ENCODE results near the gene CRABP2.

Gene CRABP2

DNA sequence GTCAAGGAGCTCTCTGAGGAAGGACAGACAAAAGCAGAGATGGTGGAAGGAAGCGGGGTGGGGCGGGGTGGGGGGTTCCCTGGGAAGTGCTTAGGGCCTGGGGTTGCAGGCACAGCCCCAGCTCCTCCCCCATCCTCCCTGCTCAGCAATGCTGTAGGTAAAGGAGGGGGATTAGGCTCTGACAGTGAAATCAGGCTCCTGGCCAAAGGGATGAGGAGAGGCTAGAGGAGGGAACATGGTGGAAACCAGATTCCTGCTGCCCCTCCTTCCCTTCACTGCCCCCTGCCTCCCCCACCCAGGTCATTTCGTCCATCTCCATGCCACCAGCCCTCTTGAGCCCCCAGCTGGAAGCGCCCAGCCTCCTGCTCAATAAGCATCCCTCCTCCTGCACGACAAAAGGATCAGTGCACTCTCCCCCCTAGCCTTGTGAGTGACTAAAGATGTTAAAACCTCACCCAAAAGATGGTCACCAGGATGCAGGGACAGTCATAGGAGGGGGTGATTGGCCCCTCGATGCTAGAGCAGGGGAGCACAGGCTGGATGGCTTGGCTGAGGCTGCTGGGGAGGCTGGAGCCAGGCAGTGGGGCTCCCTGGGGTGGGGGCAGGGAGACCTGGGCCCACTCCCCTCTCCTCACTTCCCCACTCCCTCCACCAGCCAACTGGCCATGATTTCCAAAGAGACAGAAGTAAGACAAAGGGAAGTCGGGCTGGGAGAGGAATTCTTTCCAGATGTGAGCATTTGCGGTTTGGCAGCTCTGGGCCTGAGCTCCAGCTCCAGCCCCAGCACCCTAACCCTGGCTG, 2.2 kb upstream of the CRABP2 start:
- DNase-seq = no peak

DNA sequence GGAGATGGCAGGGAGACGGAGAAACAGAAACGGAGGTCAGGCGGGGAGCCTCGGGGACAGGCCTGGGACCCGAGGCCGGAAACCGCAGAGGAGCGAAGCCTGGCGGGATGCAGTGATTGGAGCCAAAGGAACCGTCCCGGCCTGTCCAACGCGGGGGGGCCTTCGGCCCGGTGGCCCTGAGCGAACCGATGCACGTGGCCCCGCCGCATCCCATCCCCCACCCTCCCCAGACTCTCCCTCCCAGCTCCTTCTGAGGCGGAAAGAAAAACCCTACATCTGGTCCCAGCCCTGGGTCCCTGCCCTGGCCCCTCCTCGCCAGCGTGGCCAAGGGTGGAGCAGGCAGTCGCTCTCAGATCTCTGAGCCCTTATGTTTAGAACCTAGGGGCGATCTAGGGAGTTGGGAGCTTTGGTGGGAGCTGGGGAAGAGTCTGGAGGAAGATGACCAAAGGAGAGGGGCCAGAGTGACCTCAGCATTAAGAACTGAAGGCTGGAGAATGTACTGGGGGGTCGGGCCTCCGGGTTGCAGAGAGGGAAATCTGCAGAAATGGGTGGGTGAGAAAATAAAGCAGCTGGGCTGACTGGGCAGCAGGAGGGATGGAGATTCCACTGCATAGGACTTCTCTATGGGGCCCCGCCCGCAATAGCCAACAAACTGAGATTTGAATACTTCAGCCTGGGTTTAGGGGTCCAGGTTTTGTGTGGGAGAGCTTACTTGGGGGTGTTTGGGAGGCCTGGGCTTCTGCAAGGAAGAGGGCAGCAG, 1.5 kb upstream of the CRABP2 start:
- DNase-seq = no peak

DNA sequence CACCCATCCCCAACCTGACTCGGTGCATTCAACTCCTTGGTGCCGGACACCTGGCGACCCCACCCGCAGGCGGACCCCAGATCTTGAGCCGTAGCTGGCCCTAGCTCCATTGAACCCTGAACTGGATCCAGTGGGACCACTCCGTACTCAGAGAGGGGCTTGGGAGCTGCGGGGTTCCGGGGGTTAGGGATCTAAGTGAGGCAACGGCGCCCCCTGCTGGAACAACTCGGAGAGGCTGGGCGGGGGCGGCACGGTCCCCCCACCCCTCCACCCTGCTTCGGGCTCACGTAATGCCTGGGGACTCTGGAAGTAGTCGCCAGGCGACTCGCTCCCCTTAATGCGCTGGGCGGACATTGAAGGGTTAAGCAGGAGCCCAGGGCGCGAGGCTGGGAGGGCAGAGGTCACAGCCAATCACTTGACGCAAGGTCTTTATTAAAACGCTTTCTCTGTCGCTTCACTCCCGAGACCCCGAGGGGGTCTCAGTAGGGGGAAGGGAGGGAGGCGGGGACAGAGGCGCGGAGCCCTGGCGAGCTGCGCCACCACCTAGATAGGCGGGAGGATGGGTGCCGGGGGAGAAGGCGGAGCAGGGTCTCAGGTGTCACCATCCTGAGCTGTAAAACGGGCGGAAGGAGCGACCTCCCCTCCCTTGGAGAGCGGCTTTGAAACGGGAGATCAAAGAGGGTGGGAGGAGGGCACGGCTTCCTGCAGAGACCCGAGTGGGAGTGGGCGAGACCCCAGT, 704 bp upstream of the CRABP2 start:
- peak; percentile 67 for DNase-seq

- DNase-seq = no peak
Observed at GRCh38 chr1:156704930-156705320, 458 bp downstream of the CRABP2 start.

- no peak for DNase-seq
Observed at GRCh38 chr1:156704166-156704711, 1.1 kb downstream of the CRABP2 start.

DNA sequence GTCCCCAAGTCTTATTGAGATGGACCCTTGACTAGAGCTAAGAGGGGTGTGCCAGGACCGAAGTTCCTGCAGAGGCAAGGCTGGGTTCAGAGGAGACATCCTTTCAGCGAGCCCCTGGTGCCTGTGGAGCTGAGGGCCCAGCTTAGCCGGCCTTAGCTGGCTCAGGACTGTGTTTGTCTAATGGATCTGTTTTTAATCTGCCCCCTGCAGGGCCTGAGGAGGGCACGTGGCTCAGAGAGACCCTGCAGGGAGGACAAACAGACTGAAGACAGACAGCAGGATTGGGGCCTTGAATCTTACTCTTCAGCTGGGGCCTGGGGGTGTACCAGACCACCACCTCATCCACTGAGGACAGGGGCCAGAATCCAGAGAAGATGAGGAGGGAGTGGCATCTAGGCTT, 1.6 kb downstream of the CRABP2 start:
- DNase-seq = no peak

DNA sequence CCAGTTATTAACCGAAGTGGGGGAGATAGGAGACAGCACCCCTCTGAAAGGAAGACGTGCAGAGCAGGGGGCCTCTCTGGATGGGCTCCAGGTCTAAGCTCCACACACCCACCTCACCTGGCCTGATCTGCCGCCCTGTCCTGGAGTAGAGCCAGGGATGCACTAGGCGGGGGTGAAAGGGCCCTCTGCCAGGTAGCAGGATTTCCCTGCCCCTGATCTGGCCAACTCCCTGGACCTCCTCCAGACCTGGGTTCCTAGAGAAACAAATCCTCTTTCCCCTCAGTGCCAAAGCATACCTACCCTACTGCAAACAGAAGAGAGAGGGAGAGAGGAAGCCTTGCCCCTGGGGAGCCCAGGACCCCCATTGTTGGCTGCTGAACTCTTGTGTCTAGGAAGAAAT, 2.0 kb downstream of the CRABP2 start:
- no peak for DNase-seq

- DNase-seq = no peak
Observed at GRCh38 chr1:156700736-156701531, 4.4 kb downstream of the CRABP2 start.

- no peak for DNase-seq
Observed at GRCh38 chr1:156698995-156699394, 6.4 kb downstream of the CRABP2 start.

DNA sequence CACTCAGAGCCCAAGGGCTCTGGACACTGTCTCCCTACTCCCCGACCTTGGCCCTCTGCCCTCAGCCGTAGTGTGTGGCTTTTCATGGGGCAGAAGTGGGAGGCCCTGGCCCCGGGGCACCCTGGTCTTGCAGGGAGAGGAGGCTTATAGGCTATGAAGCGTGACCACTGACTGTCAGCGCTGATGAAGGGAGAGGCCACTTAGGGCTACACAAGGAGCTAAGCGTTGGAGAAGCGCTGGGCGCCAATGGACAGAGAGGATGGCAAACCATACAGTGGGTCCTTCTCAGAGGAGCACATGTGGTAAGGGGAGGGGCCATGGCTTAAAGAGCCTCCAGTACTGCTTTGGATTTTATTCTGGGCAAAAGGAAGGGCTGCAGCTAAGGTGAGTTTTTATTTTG, 7.9 kb downstream of the CRABP2 start:
- peak; percentile 51 for DNase-seq

- DNase-seq = no peak
Observed at GRCh38 chr1:156696755-156697154, 8.6 kb downstream of the CRABP2 start.

DNA sequence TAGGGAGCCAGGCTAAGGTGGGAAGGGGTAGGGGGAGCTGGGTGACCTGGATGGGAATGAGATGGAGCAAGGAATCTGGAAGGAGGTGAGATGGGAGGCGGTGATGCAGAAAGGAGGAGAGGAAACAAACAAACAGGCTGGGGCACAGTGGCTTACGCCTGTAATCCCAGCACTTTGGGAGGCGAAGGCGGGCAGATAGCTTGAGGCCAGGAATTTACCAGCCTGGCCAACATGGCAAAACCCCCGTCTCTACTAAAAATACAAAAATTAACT, 10.8 kb downstream of the CRABP2 start:
- DNase-seq = no peak

- DNase-seq = no peak
Observed at GRCh38 chr1:156693848-156694689, 11.3 kb downstream of the CRABP2 start.

- DNase-seq = peak; percentile 83
Observed at GRCh38 chr1:156692925-156693847, 12.2 kb downstream of the CRABP2 start.

DNA sequence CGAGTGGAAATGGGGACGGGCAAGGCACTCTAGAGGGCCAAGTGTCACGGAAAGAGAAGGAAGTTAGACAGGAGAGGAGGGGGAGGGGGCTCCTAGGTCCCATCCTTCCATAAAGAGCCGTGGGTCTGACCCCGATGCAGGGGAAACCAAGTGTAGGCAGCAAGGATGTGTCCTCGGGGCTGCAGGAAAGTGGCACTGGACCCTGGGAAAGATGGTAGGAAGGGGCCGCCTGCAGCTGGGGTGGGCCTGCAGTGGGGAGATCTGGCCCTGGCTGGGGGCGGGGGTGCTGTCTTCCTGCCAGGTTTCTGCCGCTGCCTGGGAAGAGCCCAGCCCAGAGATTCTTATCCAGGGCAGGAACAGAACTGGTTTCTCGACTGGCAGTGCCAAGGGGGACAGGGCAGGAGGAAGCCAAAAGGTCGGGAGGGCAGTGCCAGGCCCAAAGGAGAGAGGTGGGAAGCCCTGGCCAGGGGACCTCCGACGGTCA, 12.9 kb downstream of the CRABP2 start:
- no peak for DNase-seq

- DNase-seq = no peak
Observed at GRCh38 chr1:156691665-156692440, 13.5 kb downstream of the CRABP2 start.

DNA sequence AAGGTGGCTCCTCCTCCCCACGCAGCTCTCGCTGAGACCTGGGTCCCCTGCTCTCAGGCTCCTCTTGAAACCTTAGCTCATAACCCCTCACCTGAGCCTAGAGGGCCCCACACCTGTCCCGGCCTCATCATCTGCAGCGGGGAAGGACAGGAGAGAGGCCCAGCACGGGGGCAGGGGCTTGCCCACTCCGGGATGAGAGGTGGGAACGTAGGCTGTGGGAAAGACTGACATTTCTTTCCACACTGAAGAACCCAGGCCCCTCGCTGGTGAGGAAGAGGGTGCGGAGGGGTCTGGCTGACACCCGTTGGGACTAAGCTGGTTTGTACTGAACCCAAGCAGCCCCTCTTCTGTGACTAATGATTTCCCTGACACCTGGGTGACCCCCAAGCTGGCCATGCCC, 14.2 kb downstream of the CRABP2 start:
- no peak for DNase-seq

DNA sequence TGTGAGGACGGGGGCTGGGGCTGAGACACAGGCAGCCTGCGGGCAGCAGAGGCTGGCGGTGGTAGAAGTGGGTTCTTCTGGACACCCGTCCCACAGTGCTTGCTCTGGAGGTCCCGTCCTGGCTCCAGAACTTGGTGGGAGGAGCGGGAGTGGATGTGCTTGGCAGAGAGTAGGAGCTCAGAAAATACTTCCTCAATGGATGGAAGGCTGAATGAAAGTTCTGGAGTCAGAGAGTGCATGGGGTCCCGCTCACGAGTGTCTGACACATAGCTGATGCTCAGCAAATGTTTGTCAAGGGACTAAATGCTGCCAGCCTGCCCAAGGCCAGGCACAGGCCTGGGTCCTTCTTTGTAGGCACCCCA, 14.7 kb downstream of the CRABP2 start:
- no peak for DNase-seq

DNA sequence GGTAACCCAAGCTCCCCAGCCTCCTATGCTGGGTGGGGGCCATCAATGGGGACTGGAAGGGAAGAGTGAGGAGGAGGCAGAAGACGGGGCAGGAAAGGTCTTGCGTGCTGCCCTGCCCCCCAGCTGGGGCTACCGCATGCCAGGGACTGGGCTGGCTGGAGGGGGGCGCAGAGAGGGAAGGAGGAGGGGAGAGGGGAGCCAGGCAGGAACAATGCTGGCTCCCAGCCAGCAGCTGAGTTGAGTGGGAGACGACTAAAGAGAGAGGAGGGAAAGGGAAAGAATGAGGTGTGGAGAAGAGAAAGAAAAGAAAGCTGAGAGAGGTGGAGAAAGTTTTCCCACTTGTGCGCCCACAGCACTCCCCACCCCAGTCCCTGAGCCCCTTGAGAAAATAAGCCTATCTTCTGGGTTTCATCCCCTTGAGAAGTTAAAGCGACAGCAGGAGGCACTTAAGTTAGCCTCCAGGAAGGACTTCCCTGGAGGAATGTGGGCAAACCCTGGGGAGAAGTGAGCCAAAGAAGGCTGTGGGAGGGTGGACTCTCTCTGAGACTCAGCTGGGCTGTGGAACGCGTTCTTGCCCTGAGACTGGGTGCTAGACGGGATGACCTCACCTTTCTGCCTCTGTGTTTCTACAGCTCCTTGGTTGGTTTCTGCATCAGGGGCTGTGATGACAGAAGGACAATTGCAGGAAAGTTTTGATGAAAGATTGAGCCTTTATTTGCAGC, 15.3 kb downstream of the CRABP2 start:
- DNase-seq = peak; percentile 25

All from NCI-H345 (cell line).